Activated CD4-positive, alpha-beta memory T cell treated with anti-CD3 and anti-CD28 coated beads, Interleukin-2, amount 10 ng/mL, durations not matched to agents 7 days and 5 days (primary cell): ENCODE results near the gene INTS13. TPM values are rescaled to one million over a fixed set of nuclear protein-coding genes. Genes with fewer than 3 reads are reported as not detected.
A peak's percentile ranks its signal among the peaks of the same experiment; 100 is the strongest.
"Not testable (repeated sequence)": the region's sequence is repeated elsewhere in the genome, so short reads cannot be mapped to it uniquely, and the experiment has no call there.

Experiments used
- CTCF ChIA-PET: fragments of 350-600 bp; sonication (Branson Sonifier 250); formaldehyde crosslinking; loops from one replicate; lab custom pipeline; 2021; ENCODE audit warnings: antibody characterized with exemption, inconsistent platforms; lab: Charles Lee
- POLR2A ChIA-PET: fragments of 350-600 bp; sonication (Branson Sonifier 250); formaldehyde crosslinking; loops from one replicate; lab custom pipeline; 2021; ENCODE audit warnings: antibody characterized with exemption; lab: Charles Lee
- DNase-seq: peaks from one replicate; pipeline ENCODE4 v3.0.0-alpha.2; 2020
- H3K27ac Mint-ChIP-seq: one replicate; pipeline ENCODE4 v1.8.0; 2021; ENCODE audit warnings: mild to moderate bottlenecking, mixed read lengths
- H3K27me3 Mint-ChIP-seq: one replicate; pipeline ENCODE4 v1.8.0; 2021; ENCODE audit warnings: mixed read lengths
- H3K36me3 Mint-ChIP-seq: one replicate; pipeline ENCODE4 v1.8.0; 2021; ENCODE audit warnings: low read depth, mixed read lengths
- H3K4me1 Mint-ChIP-seq: one replicate; pipeline ENCODE4 v1.8.0; 2021; ENCODE audit warnings: mixed read lengths
- H3K4me3 Mint-ChIP-seq: one replicate; pipeline ENCODE4 v1.8.0; 2021; ENCODE audit warnings: mild to moderate bottlenecking, mixed read lengths
- H3K9me3 Mint-ChIP-seq: one replicate; pipeline ENCODE4 v1.8.0; 2021; ENCODE audit warnings: mixed read lengths
- total RNA-seq, 2 experiments: library from RNA; stranded (reverse); gene quantifications; one replicate each; pipeline ENCODE4 v1.2.3, GENCODE V29; 2021

Gene INTS13
- total RNA-seq, 2 experiments from 2014 or later: 44.8 to 45.8 TPM

DNA sequence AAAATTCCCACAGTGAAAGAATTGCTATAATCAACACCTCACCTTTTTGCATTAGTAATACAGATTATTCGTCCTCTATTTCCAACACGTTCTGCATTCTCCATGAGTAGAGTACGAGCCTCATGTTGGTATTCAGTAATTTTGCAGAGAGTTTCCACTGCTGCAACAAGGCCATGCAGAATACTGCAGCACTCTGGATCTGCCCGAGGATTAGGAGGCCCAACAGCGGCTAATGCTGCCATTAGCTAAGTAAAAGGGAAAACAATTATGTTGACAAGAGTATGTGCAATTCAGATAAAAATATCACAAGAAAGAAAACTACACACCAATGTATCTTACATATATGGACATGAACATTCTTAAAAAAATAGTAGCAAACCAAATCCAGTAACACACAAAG is 9.1 kb downstream of the INTS13 start:
- ChIA-PET POLR2A (no interaction called here), CTCF (no interaction called here)

DNA sequence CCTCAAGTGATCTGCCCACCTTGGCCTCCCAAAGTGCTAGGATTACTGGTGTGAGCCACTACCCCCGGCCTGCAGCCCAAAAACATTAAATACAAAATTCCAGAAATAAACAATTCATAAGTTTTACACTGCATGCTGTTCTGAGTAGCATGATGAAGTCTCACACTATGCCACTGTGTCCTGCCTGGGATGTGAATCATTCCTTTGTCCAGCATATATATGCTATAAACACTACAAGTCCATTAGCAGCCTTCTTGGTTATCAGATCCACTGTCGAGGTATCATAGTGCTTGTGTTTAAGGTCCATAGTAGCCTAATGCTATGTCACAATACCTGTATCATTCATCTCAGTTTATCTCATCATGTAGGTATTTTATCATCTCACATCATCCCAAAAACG is 15.9 kb downstream of the INTS13 start:
- H3K27me3 Mint-ChIP-seq: no peaks in the 10 kb centered on the region
- CTCF ChIA-PET: interaction anchor here (0.5 to 1.2 kb wide), 2 partner anchors 36 to 89 kb away, joined by 3 to 4 read pairs; partner anchors contain the start of gene ITPR2
- H3K36me3 Mint-ChIP-seq: peaks cover 39% of the 10 kb centered on the region
- H3K4me3 Mint-ChIP-seq: no peak overlapping the region
- no peak for DNase-seq
- no peaks in the 10 kb centered on the region for H3K4me1 Mint-ChIP-seq
- no peaks in the 10 kb centered on the region for H3K9me3 Mint-ChIP-seq
- H3K27ac Mint-ChIP-seq: no peak overlapping the region
- POLR2A ChIA-PET: no interaction called here

More for the DNA sequence above, 9.1 kb downstream of the INTS13 start:
- no peaks in the 10 kb centered on the region for H3K27me3 Mint-ChIP-seq
- peaks cover 28% of the 10 kb centered on the region for H3K4me1 Mint-ChIP-seq
- peaks cover 61% of the 10 kb centered on the region for H3K36me3 Mint-ChIP-seq
- no peak overlapping the region for H3K4me3 Mint-ChIP-seq
- H3K27ac Mint-ChIP-seq: no peak overlapping the region
- DNase-seq: no peak
- no peaks in the 10 kb centered on the region for H3K9me3 Mint-ChIP-seq

DNA sequence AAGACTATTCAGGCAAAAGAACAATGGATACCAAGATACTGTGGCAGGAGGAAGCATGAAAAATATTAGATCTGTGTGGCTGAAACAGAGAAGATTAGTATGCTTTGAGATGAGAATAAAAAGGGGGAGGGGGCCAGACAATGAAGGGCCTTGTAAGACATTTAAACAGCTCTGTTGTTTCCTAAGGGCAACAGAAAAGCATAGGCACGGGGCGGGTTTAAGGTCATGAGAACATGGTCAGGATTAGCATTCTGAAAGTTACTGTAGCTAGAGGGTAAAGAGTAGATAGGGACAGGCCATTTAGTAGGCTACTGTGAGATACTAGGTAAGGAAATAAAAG is 18.6 kb downstream of the INTS13 start:
- H3K36me3 Mint-ChIP-seq: peaks cover 46% of the 10 kb centered on the region
- H3K4me3 Mint-ChIP-seq: no peak overlapping the region
- H3K9me3 Mint-ChIP-seq: no peaks in the 10 kb centered on the region

DNA sequence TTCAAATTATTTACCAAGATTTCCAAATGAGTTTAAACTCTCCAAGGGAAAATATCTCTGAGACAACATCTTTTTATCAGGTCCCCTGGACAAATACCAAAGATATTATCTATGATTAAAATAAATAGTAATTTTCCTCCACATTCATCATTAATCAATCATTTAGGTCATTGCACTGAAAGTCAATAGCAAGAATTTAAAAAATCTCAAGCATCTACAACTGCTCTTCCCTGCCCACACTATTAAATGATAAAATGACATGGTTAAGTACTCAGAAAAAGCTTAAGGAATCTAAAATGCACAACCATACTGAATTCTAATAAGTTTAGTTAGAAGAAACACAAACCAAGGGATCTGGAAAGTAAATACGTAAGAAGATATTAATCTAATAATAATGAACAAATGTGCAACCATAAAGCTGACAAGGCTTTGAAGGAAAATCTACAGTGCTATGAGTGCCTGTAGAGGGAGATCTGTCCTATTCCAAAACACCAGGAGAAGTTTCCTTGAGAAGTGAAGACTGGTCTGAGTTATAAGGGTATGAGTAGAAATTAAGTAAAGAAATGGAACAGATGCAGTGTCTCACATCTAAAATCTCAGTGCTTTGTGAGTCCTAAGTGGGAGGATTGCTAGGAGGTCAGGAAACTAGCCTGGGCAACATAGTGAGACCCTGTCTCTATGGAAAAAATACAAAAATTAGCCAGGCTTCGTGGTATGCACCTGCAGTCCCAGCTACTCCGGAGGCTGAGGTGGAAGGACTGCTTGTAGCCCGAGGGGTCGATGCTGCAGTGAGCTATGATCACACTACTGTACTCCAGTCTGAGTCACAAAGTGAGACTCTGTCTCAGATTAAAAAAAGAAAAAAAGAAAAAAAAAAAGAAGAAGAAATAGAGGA is 19.2 kb downstream of the INTS13 start:
- H3K4me3 Mint-ChIP-seq: no peak overlapping the region
- ChIA-PET POLR2A (no interaction called here), CTCF (no interaction called here)
- no peaks in the 10 kb centered on the region for H3K27me3 Mint-ChIP-seq
- no peak overlapping the region for H3K27ac Mint-ChIP-seq
- H3K4me1 Mint-ChIP-seq: no peaks in the 10 kb centered on the region
- peaks cover 45% of the 10 kb centered on the region for H3K36me3 Mint-ChIP-seq
- DNase-seq: no peak
- H3K9me3 Mint-ChIP-seq: no peaks in the 10 kb centered on the region

More for the DNA sequence above, 18.6 kb downstream of the INTS13 start:
- H3K4me1 Mint-ChIP-seq: no peaks in the 10 kb centered on the region
- CTCF ChIA-PET: interaction anchor here (0.5 kb wide), 1 partner anchor 42 kb away, joined by 3 read pairs; no protein-coding TSS in a partner anchor
- H3K27me3 Mint-ChIP-seq: no peaks in the 10 kb centered on the region
- DNase-seq: no peak
- POLR2A ChIA-PET: no interaction called here
- no peak overlapping the region for H3K27ac Mint-ChIP-seq

DNA sequence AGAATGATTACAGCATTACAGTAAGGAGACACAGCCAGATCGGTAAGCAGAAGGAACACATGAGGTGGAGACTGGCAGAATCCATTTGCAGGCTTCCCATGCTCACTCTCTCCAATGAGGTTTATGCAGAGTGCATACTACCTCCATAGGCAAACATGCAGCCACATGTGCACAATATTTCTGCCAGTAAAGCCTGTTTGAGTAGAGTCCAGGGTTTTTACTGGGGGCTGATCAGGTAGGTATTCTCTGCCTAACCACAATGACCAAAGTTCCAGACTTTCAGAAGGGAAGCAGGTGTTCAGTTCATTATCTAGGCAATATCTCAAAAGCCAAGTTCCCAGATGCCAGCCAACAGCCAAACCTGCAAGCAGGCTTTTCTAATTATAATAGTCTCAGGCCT is 31.1 kb downstream of the INTS13 start:
- Mint-ChIP-seq H3K27ac (no peak overlapping the region), H3K36me3 (peaks cover 78% of the 10 kb centered on the region), H3K27me3 (no peaks in the 10 kb centered on the region), H3K4me1 (peaks cover 3% of the 10 kb centered on the region), H3K9me3 (peaks cover 14% of the 10 kb centered on the region), H3K4me3 (no peak overlapping the region)
- no peak for DNase-seq
- ChIA-PET POLR2A (no interaction called here), CTCF (no interaction called here)

DNA sequence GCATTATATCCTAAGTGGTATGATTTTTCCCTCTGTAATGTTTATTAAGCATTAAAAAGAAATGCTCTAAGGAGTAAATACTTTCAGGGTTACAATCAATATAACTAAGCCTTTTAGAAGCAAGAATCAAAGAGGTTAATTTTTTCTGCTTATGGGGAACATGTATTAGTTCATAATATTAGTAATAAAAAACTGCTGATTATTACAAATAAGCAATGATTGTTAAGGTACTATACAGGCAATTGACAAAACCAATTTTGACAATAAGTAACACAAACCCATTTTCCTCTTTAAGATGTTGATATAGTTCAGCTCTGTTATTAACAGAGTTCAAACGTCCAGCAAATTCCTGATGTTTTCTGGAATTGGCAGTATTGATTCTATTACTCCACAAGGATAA is 31.8 kb downstream of the INTS13 start:
- Mint-ChIP-seq H3K4me1 (peaks cover 3% of the 10 kb centered on the region), H3K36me3 (peaks cover 79% of the 10 kb centered on the region), H3K27ac (no peak overlapping the region), H3K27me3 (no peaks in the 10 kb centered on the region), H3K9me3 (peaks cover 14% of the 10 kb centered on the region), H3K4me3 (no peak overlapping the region)
- POLR2A ChIA-PET: no interaction called here
- CTCF ChIA-PET: interaction anchor here (2.5 kb wide), 1 partner anchor 21 kb away, joined by 11 read pairs; no protein-coding TSS in a partner anchor
- DNase-seq: no peak

DNA sequence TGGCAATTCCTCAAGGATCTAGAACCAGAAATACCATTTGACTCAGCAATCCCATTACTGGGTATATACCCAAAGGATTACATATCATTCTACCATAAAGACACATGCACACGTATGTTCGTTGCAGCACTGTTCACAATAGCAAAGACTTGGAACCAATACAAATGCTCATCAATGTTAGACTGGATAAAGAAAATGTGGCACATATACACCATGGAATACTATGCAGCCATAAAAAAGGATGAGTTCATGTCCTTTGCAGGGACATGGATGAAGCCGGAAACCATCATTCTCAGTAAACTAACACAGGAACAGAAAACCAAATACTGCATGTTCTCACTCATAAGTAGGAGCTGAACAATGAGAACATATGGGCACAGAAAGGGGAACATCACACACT is 34.4 kb downstream of the INTS13 start:
- H3K4me1 Mint-ChIP-seq, H3K27me3 Mint-ChIP-seq, DNase-seq, POLR2A ChIA-PET, H3K4me3 Mint-ChIP-seq, H3K27ac Mint-ChIP-seq: not testable (repeated sequence)
- CTCF ChIA-PET: interaction anchor here (2.5 kb wide), 1 partner anchor 18 kb away, joined by 11 read pairs; no protein-coding TSS in a partner anchor
- H3K36me3 Mint-ChIP-seq: peaks cover 81% of the 10 kb centered on the region
- peaks cover 14% of the 10 kb centered on the region for H3K9me3 Mint-ChIP-seq

DNA sequence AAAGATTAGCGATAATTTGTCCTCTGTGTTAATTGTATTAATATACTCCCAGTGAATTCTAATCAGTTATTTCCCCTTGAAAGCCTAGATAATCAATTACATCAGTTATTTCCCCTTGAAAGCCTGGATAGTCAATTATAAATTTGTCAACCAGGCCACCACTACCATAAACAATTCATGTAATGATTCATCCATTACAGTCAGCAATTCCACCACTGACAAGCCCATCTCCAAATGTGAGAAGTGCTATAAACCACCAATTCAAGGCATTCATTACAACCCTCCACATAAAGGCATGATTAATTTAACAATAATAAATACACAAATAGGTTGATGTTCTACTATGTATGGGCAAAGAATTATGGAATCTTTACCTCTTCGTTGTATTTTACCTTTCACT is 40.9 kb downstream of the INTS13 start:
- ChIA-PET POLR2A (interaction anchor here (0.9 kb wide), 1 partner anchor 13 kb away, joined by 3 read pairs; no protein-coding TSS in a partner anchor), CTCF (interaction anchor here (2.0 kb wide), 1 partner anchor 12 kb away, joined by 12 read pairs; no protein-coding TSS in a partner anchor)
- H3K9me3 Mint-ChIP-seq: no peaks in the 10 kb centered on the region
- DNase-seq: no peak
- no peaks in the 10 kb centered on the region for H3K4me1 Mint-ChIP-seq
- H3K27ac Mint-ChIP-seq: no peak overlapping the region
- peaks cover 34% of the 10 kb centered on the region for H3K36me3 Mint-ChIP-seq
- no peak overlapping the region for H3K4me3 Mint-ChIP-seq
- no peaks in the 10 kb centered on the region for H3K27me3 Mint-ChIP-seq

DNA sequence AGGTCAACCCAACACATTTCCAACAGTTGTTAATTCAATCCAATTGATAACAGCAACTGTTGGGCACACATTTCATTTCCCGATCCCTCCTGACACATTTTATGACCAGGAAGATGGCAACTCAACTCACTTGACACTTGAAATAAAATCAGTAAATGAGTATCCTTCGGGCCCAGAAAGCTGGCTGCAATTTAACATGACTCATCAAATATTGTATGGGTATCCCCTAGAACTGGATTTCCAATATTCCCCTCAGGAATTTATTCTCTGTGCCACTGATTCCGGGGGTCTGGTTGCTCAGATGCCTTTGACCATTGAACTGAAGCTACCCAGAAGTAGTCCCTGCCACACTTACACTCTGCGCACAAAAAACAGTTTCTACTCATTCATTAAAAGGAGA is 42.1 kb downstream of the INTS13 start:
- Mint-ChIP-seq H3K27ac (no peak overlapping the region), H3K4me3 (no peak overlapping the region), H3K27me3 (no peaks in the 10 kb centered on the region), H3K9me3 (no peaks in the 10 kb centered on the region), H3K4me1 (no peaks in the 10 kb centered on the region), H3K36me3 (peaks cover 22% of the 10 kb centered on the region)
- ChIA-PET POLR2A (no interaction called here), CTCF (interaction anchor here (0.5 kb wide), 1 partner anchor 10 kb away, joined by 4 read pairs; no protein-coding TSS in a partner anchor)
- DNase-seq: no peak

DNA sequence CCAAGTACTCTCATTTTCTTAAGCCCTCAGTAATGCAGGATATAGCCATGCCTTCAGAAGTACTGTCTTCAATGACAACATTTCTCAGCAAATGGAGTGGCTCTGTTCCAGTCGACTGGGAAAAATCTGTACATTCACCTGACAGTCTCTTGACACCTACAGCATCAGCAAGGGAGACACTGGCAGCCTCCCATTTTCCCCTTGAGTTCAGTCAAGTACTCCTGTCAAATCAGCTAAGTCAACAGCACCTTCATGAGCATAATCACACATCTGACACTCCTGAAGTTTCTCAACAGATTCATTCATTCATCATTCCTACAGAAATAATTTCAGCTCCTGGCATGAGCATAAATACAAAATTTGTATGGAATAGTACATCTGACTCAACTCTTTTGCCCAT is 46.1 kb downstream of the INTS13 start:
- Mint-ChIP-seq H3K9me3 (no peaks in the 10 kb centered on the region), H3K27me3 (no peaks in the 10 kb centered on the region), H3K27ac (no peak overlapping the region), H3K4me1 (no peaks in the 10 kb centered on the region), H3K4me3 (no peak overlapping the region), H3K36me3 (peaks cover 4% of the 10 kb centered on the region)
- ChIA-PET POLR2A (no interaction called here), CTCF (no interaction called here)
- DNase-seq: no peak

DNA sequence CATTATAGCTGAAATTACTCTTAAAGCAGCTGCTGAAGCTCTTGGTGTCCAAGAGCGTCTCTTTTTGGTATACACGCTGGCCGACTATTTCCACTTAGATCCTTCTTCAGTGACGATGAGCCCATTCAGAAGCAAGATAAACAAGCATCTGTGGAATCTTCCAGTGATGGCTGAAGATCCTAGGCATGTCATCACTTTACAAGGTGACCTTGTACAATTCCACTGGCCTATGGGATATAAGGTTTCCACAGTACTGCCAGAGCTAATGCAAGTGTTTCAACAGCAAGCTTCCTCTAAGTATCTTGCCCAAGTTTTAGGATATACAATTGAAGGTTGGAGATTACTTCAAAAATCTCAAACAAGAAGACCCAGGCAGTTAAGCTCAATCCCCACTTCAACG is 47.0 kb downstream of the INTS13 start:
- H3K27ac Mint-ChIP-seq: no peak overlapping the region
- no peak for DNase-seq
- H3K4me3 Mint-ChIP-seq: no peak overlapping the region
- ChIA-PET CTCF (interaction anchor here (0.6 kb wide), 1 partner anchor 51 kb away, joined by 3 read pairs; no protein-coding TSS in a partner anchor), POLR2A (no interaction called here)
- peaks cover under 1% of the 10 kb centered on the region for H3K36me3 Mint-ChIP-seq
- H3K4me1 Mint-ChIP-seq: no peaks in the 10 kb centered on the region
- no peaks in the 10 kb centered on the region for H3K27me3 Mint-ChIP-seq
- H3K9me3 Mint-ChIP-seq: no peaks in the 10 kb centered on the region

DNA sequence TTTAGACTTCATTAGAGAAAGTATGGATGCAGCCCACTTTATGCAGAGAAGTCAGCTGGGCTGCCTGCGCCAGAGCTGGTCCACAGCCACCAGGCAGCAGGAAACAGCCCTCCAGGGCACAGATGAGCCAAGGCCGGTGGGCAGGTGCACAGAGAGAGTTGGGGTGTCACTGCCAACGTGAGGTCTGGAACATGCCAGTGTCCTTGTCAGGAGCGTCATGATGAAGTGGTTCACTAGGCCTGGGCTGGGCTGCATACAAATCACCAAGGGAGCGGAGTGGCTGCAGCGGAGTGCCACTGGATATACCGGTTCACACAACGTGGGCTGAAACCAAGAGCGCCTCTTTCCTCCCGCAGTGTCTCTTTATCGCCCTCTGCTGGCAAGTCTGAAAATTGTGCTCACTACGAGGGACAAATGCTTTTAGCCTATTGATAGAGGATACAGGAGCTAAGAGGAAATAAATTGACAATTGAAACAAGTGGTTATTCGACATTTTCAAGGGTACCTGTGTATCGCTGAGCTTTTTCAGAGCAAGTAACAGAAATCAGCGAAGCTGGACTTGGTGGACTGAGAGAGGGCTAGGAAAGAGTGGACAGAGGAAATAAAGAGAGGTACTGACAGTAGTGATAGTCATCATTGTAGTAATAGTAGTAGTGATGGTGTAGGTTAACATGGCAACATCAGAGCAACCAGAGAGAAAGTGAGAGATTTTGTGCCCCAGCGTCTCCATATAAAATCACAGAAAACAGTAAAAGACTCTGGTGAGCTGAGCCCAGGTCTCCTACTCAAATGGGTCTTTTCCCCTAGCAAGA is 52.8 kb downstream of the INTS13 start:
- H3K36me3 Mint-ChIP-seq: no peaks in the 10 kb centered on the region
- DNase-seq: peak; percentile 84
- H3K27me3 Mint-ChIP-seq: peaks cover 8% of the 10 kb centered on the region
- H3K9me3 Mint-ChIP-seq: no peaks in the 10 kb centered on the region
- peaks cover 12% of the 10 kb centered on the region for H3K4me1 Mint-ChIP-seq
- ChIA-PET CTCF (interaction anchor here (0.6 to 2.7 kb wide), 43 partner anchors 9 to 839 kb away, joined by 3 to 28 read pairs (median 4); partner anchors contain the start of genes ITPR2 and TM7SF3), POLR2A (interaction anchor here (0.9 to 2.1 kb wide), 2 partner anchors 10 to 52 kb away, joined by 3 to 12 read pairs; partner anchors contain the start of gene ITPR2)
- H3K27ac Mint-ChIP-seq: no peak overlapping the region
- no peak overlapping the region for H3K4me3 Mint-ChIP-seq

DNA sequence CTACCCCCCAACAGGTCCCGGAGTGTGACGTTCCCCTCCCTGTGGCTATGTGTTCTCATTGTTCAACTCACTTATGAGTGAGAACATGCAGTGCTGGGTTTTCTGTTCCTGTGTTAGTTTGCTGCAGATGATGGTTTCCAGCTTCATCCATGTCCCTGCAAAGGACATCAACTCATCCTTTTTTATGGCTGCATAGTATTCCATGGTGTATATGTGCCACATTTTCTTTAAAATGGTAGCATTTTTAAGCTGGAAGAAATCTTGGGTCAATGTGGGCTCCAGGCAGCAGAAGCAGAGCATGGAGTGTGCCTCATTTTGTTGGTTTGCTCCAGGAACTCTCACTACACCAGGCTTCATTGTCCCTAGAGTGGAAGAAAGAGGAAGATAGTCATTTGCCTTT is 57.2 kb downstream of the INTS13 start:
- no peaks in the 10 kb centered on the region for H3K9me3 Mint-ChIP-seq
- peaks cover 12% of the 10 kb centered on the region for H3K4me1 Mint-ChIP-seq
- DNase-seq: no peak
- ChIA-PET POLR2A (no interaction called here), CTCF (interaction anchor here (1.0 to 1.2 kb wide), 2 partner anchors 17 to 29 kb away, joined by 3 read pairs; no protein-coding TSS in a partner anchor)
- H3K27me3 Mint-ChIP-seq: peaks cover 8% of the 10 kb centered on the region
- H3K27ac Mint-ChIP-seq: no peak overlapping the region
- H3K4me3 Mint-ChIP-seq: no peak overlapping the region
- no peaks in the 10 kb centered on the region for H3K36me3 Mint-ChIP-seq
